HepG2 (cell line): Measurements from ENCODE around the gene LARP1. TPM values are rescaled to one million over a fixed set of nuclear protein-coding genes. Genes with fewer than 3 reads are reported as not detected.
A peak's percentile ranks its signal among the peaks of the same experiment; 100 is the strongest.

Experiments used
- ATF7 ChIP-seq, 2 experiments: fragments of 450-650 bp in 1 of 2; sonication (generic) in 1 of 2; formaldehyde crosslinking in 1 of 2; IDR thresholded peaks; 2 replicates each; pipeline versions ENCODE4 v1.4.0 to v1.6.1; 2016 to 2020; ENCODE audit warnings: antibody characterized with exemption in 1 of 2, mild to moderate bottlenecking in 1 of 2, missing genetic modification reagents in 1 of 2
- CBX2 ChIP-seq, 2 experiments: fragments of 200-600 bp in 1 of 2; sonication (generic); formaldehyde crosslinking in 1 of 2; IDR thresholded peaks; 2 replicates each; pipeline versions ENCODE4 v1.7.0 to v1.8.1; 2018 to 2022; ENCODE audit warnings: low read depth in 2 of 2, low read length in 1 of 2, mild to moderate bottlenecking in 1 of 2, missing genetic modification reagents in 1 of 2
- GTF2F1 ChIP-seq: fragments of 150-350 bp; IDR thresholded peaks from 2 replicates; pipeline ENCODE4 v1.6.1; 2014; ENCODE audit warnings: low read length
- KDM2A ChIP-seq: sonication (generic); formaldehyde crosslinking; IDR thresholded peaks from 2 replicates; pipeline ENCODE4 v1.4.0; 2020; ENCODE audit warnings: low read depth, missing genetic modification reagents, borderline replicate concordance
- MYNN ChIP-seq: sonication (generic); formaldehyde crosslinking; IDR thresholded peaks from 2 replicates; pipeline ENCODE4 v1.4.0; 2020; ENCODE audit warnings: mild to moderate bottlenecking, low read depth, missing genetic modification reagents
- SMC3 ChIP-seq: IDR thresholded peaks from 2 replicates; pipeline ENCODE4 v1.6.1; 2011; ENCODE audit warnings: low read length, improper control_type of control experiment
- ZC3H13 ChIP-seq: sonication (generic); formaldehyde crosslinking; IDR thresholded peaks from 2 replicates; pipeline ENCODE4 v1.8.1; 2023; ENCODE audit warnings: mild to moderate bottlenecking, missing genetic modification reagents, moderate library complexity
- ZFP36L2 ChIP-seq: sonication (generic); formaldehyde crosslinking; IDR thresholded peaks from 2 replicates; pipeline ENCODE4 v1.4.0; 2020; ENCODE audit warnings: missing genetic modification reagents
- ZNF232 ChIP-seq: sonication (generic); formaldehyde crosslinking; IDR thresholded peaks from 2 replicates; pipeline ENCODE4 v1.4.0; 2020; ENCODE audit warnings: missing genetic modification reagents, borderline replicate concordance
- ZNF276 ChIP-seq: sonication (generic); formaldehyde crosslinking; IDR thresholded peaks from 2 replicates; pipeline ENCODE4 v1.4.0; 2020; ENCODE audit warnings: mild to moderate bottlenecking, low read depth, missing genetic modification reagents
- ZNF30 ChIP-seq: sonication (generic); formaldehyde crosslinking; IDR thresholded peaks from 2 replicates; pipeline ENCODE4 v1.5.0; 2020; ENCODE audit warnings: mild to moderate bottlenecking, missing genetic modification reagents
- ZNF503 ChIP-seq: sonication (generic); formaldehyde crosslinking; IDR thresholded peaks from 2 replicates; pipeline ENCODE4 v1.4.0; 2020; ENCODE audit warnings: missing genetic modification reagents
- ZNF652 ChIP-seq: IDR thresholded peaks from 2 replicates; pipeline ENCODE4 v1.6.1; 2016; ENCODE audit warnings: low read depth, borderline replicate concordance
- ZNF839 ChIP-seq: sonication (generic); formaldehyde crosslinking; IDR thresholded peaks from 2 replicates; pipeline ENCODE4 v1.4.0; 2020; ENCODE audit warnings: missing genetic modification reagents, mild to moderate bottlenecking, borderline replicate concordance
- polyA plus RNA-seq, 8 experiments: library from polyadenylated mRNA; depleted of rRNA in 3 of 8; stranded (reverse) in 7 of 8; unstranded in 1 of 8; fragments of >200 nt; fragmentation: Illumina TruSeq in 4 of 8; extraction: Trizol in 4 of 8; gene quantifications; 2 replicates each; pipeline versions ENCODE4 v1.2.1 to v1.2.3, GENCODE V29; 2011 to 2016; ENCODE audit warnings: low read depth in 4 of 8, missing spikeins in 1 of 8, mixed read lengths in 1 of 8; ENCODE audit not compliant: insufficient read depth in 1 of 8
- total RNA-seq, 5 experiments: library from RNA; depleted of rRNA; stranded (reverse); fragments of >200 nt; fragmentation: Illumina TruSeq; extraction: Trizol; gene quantifications; 2 replicates each; pipeline ENCODE4 v1.2.3, GENCODE V29; 2016; ENCODE audit warnings: low read depth in 1 of 5
- TF ChIP-seq, protein P1 (sequence below): sonication (generic); formaldehyde crosslinking; IDR thresholded peaks from 2 replicates; pipeline ENCODE4 v1.4.0; 2020; ENCODE audit warnings: missing genetic modification reagents
- TF ChIP-seq, protein P2 (sequence below): sonication (generic); formaldehyde crosslinking; IDR thresholded peaks from 2 replicates; pipeline ENCODE4 v1.9.0; 2022; ENCODE audit warnings: low read depth, missing genetic modification reagents
- TF ChIP-seq, protein P3 (sequence below): sonication (generic); formaldehyde crosslinking; conservative IDR thresholded peaks from 2 replicates; pipeline ENCODE4 v1.4.0; 2020; ENCODE audit warnings: missing genetic modification reagents

Gene LARP1
- total and polyA plus RNA-seq, 2 of the 13 experiments (the other 11 are each of a cell fraction or from before 2014, with no cell fraction given), result 45.2 to 61.4 TPM

DNA sequence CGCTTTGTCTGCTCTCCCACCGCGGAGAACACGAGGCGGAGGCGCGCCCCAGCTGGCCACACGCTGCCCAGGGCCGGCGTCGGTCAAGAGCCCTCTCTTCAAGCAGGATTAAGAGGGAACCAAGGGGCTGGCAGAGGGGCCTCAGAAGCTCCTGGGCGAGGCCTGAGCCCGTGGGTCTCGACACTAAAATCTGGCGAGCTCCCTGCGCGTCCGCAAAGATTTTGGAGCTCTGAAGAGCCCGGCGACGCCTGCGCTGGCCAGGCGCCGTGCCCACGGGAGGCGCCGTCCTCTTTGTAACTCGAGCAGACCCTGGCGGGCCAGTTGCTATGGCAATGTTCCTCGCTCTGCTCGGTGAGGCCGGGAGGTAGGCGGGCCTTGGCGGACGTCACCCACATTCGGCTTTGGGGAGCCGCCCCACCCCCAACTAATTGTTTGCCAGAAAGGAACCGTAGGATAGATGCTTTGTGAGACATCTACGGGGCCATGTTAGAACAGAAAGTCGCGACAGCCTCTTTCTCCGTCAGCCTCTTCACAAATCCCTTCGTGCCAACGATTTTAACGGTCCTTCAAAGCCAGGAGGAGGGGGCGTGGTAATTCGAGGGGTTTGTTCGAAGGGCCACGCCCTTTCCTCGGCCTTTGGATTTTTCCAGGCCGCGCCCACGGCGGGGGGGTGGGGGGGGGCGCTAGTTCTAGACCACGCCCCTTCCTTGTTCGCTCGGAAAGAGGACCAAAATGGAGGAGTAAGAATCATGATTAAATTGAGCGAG is 102.5 kb downstream of the LARP1 start (continued):
- TF ChIP-seq ZNF30 (CRISPR knock-in tag) (0 out of 2 replicates have a peak, but pooled peaks have one; percentile 75), ZNF652 (CRISPR knock-in tag) (no peak; the same call in 1 of the 2 replicates), ZNF232 (peak; percentile 55; the same call in 1 of the 2 replicates), ZNF503 (0 out of 2 replicates have a peak, but pooled peaks have one; percentile 20), SMC3 (no peak), CBX2 (IDR thresholded peaks at IDR 0.05; ENCODE audit: low read depth, low read length) (no peak), CBX2 (CRISPR knock-in tag; IDR thresholded peaks at IDR 0.05; ENCODE audit: low read depth) (peak; percentile 33; the same call in 1 of the 2 replicates), ZNF839 (CRISPR knock-in tag) (no peak), KDM2A (CRISPR knock-in tag) (peak; percentile 59; the same call in 1 of the 2 replicates), GTF2F1 (no peak), ATF7 (IDR thresholded peaks at IDR 0.05) (no peak), ATF7 (CRISPR knock-in tag; IDR thresholded peaks at IDR 0.05) (no peak), MYNN (CRISPR knock-in tag) (0 out of 2 replicates have a peak, but pooled peaks have one; percentile 32), ZNF276 (CRISPR knock-in tag) (0 out of 2 replicates have a peak, but pooled peaks have one; percentile 51), ZC3H13 (CRISPR knock-in tag) (peak; percentile 28; the same call in 1 of the 2 replicates), ZFP36L2 (CRISPR knock-in tag) (no peak)
- TF ChIP-seq, protein P1, sequence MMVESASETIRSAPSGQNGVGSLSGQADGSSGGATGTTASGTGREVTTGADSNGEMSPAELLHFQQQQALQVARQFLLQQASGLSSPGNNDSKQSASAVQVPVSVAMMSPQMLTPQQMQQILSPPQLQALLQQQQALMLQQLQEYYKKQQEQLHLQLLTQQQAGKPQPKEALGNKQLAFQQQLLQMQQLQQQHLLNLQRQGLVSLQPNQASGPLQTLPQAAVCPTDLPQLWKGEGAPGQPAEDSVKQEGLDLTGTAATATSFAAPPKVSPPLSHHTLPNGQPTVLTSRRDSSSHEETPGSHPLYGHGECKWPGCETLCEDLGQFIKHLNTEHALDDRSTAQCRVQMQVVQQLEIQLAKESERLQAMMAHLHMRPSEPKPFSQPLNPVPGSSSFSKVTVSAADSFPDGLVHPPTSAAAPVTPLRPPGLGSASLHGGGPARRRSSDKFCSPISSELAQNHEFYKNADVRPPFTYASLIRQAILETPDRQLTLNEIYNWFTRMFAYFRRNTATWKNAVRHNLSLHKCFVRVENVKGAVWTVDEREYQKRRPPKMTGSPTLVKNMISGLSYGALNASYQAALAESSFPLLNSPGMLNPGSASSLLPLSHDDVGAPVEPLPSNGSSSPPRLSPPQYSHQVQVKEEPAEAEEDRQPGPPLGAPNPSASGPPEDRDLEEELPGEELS (CRISPR knock-in tag), result no peak
- TF ChIP-seq, protein P2, sequence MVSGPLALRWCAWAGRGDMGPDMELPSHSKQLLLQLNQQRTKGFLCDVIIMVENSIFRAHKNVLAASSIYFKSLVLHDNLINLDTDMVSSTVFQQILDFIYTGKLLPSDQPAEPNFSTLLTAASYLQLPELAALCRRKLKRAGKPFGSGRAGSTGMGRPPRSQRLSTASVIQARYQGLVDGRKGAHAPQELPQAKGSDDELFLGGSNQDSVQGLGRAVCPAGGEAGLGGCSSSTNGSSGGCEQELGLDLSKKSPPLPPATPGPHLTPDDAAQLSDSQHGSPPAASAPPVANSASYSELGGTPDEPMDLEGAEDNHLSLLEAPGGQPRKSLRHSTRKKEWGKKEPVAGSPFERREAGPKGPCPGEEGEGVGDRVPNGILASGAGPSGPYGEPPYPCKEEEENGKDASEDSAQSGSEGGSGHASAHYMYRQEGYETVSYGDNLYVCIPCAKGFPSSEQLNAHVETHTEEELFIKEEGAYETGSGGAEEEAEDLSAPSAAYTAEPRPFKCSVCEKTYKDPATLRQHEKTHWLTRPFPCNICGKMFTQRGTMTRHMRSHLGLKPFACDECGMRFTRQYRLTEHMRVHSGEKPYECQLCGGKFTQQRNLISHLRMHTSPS (CRISPR knock-in tag), result 0 out of 2 replicates have a peak, but pooled peaks have one; percentile 44
- TF ChIP-seq, protein P3, sequence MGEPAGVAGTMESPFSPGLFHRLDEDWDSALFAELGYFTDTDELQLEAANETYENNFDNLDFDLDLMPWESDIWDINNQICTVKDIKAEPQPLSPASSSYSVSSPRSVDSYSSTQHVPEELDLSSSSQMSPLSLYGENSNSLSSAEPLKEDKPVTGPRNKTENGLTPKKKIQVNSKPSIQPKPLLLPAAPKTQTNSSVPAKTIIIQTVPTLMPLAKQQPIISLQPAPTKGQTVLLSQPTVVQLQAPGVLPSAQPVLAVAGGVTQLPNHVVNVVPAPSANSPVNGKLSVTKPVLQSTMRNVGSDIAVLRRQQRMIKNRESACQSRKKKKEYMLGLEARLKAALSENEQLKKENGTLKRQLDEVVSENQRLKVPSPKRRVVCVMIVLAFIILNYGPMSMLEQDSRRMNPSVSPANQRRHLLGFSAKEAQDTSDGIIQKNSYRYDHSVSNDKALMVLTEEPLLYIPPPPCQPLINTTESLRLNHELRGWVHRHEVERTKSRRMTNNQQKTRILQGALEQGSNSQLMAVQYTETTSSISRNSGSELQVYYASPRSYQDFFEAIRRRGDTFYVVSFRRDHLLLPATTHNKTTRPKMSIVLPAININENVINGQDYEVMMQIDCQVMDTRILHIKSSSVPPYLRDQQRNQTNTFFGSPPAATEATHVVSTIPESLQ, result no peak
